HG03039 (cell line): ENCODE results near the gene SDHB.

Source experiments
- ATAC-seq: cut with Tn5 transposase; IDR thresholded peaks from one replicate; pipeline ENCODE4 v1.9.1; 2021; ENCODE audit warnings: mild to moderate bottlenecking, moderate library complexity; ENCODE audit not compliant: unreplicated experiment

SDHB gene

GRCh38 chr1:17053685-17054410, at the start of gene SDHB:
Gene SDHB (minus strand): TSS chr1:17054032. CDS start chr1:17054019, 13 bp downstream.
- peak; percentile 94 for ATAC-seq

DNA sequence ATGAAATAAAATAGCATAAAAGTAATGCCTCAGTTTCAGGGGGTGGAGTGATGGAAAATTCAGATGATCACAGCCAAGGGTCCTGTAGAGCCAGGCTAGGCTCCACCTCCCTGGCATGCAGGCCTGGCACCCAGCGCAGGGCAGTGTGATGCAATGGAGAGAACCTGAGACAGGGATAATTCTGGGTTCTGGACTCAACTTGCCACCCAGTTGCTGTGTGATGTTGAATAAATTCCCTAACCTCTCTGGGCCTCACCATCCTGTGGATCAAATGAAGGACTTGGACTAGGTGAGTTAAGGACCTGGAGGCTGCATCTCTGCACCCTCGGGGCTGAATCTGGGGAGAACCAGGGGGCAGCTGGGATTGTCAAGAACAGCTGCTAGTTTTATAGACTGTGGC, 48.4 kb upstream of the SDHB start:
- ATAC-seq: no peak

DNA sequence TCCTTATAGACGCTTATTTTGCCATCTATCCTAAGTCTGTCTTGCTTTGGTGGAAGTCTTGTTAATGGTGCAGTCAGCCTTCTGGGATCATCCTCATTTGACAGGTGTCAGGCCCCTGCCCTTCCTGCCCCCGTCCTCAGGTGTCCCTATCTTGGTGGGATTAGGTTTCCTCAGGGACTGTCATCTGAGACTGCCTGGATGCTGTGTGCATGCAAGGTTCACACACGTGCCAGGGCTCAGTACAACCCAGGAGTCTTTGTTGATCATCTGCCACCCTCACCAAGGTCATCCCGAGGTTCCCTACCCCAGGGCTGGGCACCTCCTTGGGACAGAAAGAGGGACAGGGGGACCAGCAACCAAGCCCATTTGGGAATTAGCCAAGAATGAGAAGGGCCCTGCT, 47.4 kb upstream of the SDHB start:
- ATAC-seq: no peak

- ATAC-seq: no peak
Measured at GRCh38 chr1:17099616-17100340, 45.9 kb upstream of the SDHB start.

DNA sequence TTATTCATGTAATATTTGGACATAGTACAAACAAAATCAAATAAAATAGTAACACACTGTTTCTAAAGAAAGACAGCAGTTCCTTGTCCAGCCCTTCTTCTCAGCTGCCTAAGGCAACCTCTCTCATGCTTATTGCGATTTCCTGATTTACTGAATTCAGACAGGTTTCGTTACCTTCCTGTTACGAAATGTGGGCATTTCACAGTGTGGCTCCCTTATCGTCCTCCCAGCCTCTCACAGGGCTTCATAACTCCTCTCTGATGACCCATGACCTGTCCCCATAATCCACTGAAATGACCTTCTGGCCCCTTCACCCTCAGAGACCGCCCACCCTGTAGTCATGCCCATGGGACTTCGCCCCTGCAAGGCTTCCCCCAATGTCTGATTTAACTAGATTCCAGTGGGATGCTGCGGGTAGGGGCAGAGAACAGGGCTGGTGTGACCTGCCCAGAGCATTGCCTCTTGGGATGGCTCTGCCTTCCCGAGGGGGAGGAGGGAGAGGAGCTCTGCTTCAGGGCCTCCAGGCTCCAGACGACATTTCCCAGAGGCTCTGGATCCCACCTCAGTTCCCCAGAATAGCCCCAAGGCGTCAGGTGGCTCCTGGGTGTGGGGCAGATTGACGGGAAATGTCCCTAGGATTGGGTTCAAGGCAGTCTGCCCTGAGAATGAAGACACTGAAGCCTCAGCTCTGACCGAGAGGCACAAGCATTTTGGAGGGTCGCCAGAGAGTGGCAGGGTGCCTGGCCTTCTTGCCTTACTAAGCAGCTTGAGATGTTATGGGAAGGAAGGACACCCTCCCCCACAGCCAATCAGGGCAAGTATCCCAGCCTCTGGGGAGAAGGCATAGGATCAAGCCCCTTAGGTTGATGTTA, 44.9 kb upstream of the SDHB start:
- ATAC-seq: no peak

DNA sequence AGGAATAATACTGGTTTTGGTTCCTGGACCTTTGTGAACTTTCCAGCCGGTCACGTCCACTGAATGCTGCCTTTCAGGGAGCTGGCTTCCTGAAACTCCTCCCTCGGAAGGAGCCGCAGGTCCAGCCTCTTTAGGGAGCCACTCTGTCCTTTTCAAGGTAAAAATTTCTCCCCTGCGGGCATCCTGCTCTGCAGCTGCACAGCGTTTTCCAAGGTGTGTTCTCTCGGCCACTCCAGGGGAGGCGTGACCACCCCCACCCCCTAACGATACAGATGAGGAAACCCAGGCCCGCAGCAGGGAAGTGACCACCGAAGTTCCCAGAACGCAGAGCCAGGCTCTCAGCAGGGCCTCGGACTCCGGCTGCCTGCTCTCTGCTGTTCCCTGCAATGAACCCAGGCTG, 44.0 kb upstream of the SDHB start:
- no peak for ATAC-seq

- no peak for ATAC-seq
Measured at GRCh38 chr1:17097147-17097546, 43.3 kb upstream of the SDHB start.

DNA sequence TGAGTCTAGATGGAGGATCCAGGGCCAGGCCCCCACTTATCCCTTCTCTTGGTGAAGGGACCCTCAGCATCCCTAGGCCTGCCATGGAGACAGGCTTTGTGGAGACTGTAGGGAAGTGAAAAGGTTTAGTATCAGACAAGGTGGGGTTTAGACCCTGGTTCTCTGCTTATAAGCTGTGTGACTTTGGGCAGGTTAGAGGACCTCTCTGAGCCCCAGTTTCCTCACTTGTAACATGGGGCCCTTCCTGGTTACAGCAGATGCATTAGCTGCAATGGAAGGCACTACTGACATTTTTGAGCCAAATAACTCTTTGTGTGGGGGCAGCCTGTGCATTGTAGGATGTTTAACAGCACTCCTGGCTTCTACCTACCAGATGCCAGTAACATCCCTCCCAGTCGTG, 42.8 kb upstream of the SDHB start:
- ATAC-seq: no peak

GRCh38 chr1:17095141-17095540, 41.3 kb upstream of the SDHB start:
- ATAC-seq: no peak

DNA sequence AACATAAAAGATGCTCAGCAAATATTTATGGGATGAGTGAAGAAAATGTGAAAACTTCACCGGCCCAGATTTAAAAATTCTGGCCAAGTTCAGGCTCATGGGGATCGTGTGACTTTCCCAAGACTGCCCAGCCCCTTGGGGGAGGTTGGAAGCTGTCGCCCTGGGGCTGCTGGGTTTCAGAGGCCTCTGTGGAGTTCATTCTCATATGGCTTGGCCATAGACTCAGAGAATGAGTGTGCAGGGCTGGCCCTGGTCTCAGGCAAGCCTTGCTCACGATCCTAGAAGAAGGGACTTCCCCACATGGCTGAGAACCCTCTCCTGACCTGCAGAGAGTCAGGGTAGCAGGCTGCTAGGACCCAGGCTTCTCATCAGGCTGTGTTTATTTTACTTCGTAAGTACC, 40.8 kb upstream of the SDHB start:
- no peak for ATAC-seq

DNA sequence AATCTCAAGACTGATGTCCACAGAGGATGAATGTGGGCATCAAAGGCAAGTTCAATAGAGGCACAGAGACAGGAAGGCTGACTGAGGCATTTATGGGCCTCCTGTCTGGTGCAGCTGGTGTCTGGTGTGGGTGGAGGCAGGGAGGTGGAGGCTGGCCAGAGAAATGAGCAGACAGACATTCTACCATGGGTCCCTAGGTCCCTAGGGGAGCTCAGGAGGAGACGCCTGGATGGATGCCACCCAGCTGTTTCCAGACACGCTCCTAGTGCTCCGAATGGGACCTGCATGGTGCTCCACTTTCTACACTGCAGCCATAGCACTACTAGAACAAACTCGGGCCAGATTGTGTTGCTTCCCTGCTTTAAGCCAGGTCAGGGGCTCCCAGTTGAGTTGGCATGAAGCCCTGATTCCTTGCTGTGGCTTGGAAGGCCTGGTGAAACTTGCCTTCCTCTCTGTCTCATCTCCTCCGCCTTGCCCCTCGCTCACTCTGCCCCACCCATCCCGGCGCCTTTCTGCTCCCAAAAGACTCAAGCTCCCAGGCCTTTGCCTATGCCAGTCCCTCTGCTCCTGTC, 40.1 kb upstream of the SDHB start:
- no peak for ATAC-seq

GRCh38 chr1:17091252-17091651, 37.4 kb upstream of the SDHB start:
- ATAC-seq: no peak

DNA sequence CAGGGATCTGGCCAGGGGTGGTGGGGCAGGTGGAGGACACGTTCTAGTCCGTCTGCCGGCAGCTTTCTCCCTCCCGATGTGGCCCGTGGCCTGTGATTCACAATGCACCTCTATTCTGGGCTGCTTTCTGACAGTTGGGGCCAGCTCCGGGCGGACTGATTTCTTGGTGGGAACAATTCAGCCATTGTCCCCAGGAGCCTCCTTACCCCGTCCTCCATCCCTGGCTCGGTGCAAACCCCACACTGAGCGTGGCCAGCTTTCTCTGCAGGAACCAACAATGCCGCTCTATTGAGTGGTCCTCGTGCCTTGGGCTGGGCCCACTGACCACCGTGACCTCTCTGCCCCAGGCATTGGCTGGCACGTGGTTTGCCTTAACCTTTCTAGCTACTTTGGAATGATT, 35.7 kb upstream of the SDHB start:
- no peak for ATAC-seq

DNA sequence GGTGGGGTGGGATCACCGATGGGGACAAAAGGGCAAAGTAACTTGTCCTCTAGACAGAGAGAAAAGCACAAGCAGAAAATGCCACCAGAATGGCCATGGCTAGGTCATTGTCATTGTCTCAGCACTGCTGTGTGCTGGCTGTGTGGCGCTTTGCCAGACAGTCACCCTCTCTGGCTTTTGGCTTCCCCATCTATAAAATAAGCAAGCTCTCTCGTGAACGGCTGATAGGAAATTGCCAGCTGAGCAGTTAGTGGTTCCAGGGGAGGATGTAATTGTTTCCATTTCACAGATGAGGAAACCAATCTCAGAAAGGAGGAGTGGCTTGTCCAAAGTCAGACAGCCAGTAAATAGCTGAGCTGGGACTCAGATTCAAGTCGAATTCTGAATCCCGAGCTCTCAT, 32.9 kb upstream of the SDHB start:
- ATAC-seq: no peak

DNA sequence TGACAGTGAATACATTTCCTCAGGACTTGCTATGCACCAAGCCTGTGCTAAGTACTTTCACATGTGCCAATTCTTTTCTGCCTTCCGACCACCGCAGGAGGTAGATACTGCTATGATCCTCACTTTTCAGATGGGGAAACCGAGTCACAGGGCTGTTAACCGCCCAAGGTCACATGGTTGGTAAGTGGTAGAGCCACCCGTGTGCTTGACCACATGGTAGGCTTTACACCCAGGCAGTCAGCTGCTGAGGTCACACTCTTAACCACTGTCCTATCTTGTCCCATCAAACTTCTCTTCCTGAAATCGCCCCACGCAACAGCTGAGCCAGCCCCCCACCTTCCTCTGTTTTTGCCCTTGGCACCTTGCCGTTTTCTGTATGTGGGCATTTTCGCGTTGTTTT, 31.0 kb upstream of the SDHB start:
- ATAC-seq: no peak

DNA sequence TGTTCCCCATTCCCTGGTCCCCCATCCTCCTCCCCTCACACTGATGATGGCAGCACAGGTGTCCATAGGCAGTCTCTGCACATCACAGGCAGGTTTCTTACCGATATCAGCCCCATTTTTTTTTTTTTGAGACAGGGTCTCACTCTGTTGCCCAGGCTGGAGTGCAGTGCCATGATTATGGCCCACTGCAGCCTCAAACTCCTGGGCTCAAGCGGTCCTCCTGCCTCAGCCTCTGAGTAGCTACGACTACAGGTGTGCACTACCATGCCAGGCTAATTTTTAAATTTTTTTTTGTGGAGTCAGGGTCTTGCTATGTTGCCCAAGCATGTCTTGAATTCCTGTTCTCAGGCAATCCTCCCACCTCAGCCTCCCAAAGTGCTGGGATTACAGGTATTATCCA, 28.9 kb upstream of the SDHB start:
- ATAC-seq: no peak

DNA sequence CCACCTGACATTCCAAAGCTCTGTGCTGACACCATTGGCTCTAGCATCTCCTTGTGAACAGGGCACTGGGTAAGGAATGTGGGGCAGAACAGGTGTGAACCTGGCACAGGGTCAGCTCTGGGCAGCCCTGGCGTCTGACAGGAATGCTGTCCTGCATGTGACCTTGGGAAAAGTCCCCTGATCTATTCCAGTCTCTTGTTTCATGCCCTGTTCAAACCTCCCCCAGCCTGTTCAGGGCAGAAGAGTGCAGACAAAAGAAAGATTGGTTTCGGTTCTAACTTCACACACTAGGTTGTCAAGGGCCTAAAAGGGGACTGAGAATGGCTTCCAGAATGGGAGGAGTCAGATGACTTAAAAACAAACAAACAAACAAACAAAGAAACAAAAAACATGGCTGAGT, 27.6 kb upstream of the SDHB start:
- ATAC-seq: no peak

GRCh38 chr1:17080880-17081279, 27.0 kb upstream of the SDHB start:
- ATAC-seq: no peak

GRCh38 chr1:17080085-17080759, 26.4 kb upstream of the SDHB start:
- no peak for ATAC-seq

GRCh38 chr1:17078991-17079868, 25.4 kb upstream of the SDHB start:
- ATAC-seq: no peak
